Esophagus muscularis mucosa (tissue), 4 donors: Measurements from ENCODE around the gene SYMPK.

Source experiments
- CTCF ChIP-seq, 3 experiments: fragments of 200-600 bp in 2 of 3; fragments of 450-650 bp in 1 of 3; sonication (generic) in 2 of 3; IDR thresholded peaks; one replicate each; pipeline ENCODE4 v1.5.1; 2017 to 2019; ENCODE audit warnings: antibody characterized with exemption in 3 of 3, mild to moderate bottlenecking in 2 of 3, moderate library complexity in 1 of 3
- EP300 ChIP-seq: sonication (generic); formaldehyde crosslinking; IDR thresholded peaks from one replicate; pipeline ENCODE4 v1.6.1; 2017; ENCODE audit warnings: antibody characterized with exemption
- POLR2A ChIP-seq: fragments of 450-650 bp; IDR thresholded peaks from one replicate; pipeline ENCODE4 v1.6.1; 2017; ENCODE audit warnings: antibody characterized with exemption, moderate library complexity, mild to moderate bottlenecking, low read depth
- POLR2AphosphoS5 ChIP-seq, 2 donors: sonication (generic); formaldehyde crosslinking; IDR thresholded peaks; one replicate each; pipeline ENCODE4 v1.6.1; 2017; ENCODE audit warnings: antibody characterized with exemption in 2 of 2

- TF ChIP-seq CTCF (IDR thresholded peaks at IDR 0.05) (no peak), EP300 (no peak), POLR2A (no peak), POLR2AphosphoS5 (IDR thresholded peaks at IDR 0.05) (no peak)
Measured at GRCh38 chr19:45815481-45816216, 47.3 kb downstream of the SYMPK start.
